ENCODE measurements around the gene PRDM16.

Gene PRDM16

DNA sequence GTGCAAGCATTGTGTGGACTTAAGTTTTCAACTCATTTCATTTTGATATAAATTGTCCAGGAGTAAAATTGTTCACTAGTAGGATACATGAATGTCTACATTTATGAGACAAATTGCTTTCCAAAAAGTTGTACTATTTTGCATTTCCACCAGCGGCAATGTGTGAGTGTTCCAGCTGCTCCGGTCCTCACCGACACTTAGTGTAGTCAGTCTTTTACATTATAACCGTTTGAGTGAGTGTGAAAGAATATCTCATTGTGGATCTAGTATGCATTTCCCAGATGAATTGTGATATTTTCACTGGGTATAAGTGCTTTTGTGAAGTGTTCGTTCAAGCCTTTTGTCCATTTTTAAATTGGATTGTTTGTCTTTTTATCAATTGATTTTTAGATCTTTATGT is 274.0 kb downstream of the PRDM16 start:
- no peak for TF ChIP-seq BACH2 (CRISPR knock-in tag; IDR thresholded peaks at IDR 0.05; ENCODE audit: borderline replicate concordance)
- TF ChIP-seq TCF4 (CRISPR knock-in tag; IDR thresholded peaks at IDR 0.05; ENCODE audit: borderline replicate concordance) = no peak
- TF ChIP-seq ZC3H10 (CRISPR knock-in tag; IDR thresholded peaks at IDR 0.05) = no peak
- TF ChIP-seq CSDC2 (CRISPR knock-in tag; IDR thresholded peaks at IDR 0.05) = no peak
- TF ChIP-seq TSHZ2 (CRISPR knock-in tag; IDR thresholded peaks at IDR 0.05) = no peak
- no peak for TF ChIP-seq ARNTL (CRISPR knock-in tag; IDR thresholded peaks at IDR 0.05; ENCODE audit: borderline replicate concordance, low read depth)
- no peak for TF ChIP-seq ZNF8 (CRISPR knock-in tag; IDR thresholded peaks at IDR 0.05)
- TF ChIP-seq, protein P1, sequence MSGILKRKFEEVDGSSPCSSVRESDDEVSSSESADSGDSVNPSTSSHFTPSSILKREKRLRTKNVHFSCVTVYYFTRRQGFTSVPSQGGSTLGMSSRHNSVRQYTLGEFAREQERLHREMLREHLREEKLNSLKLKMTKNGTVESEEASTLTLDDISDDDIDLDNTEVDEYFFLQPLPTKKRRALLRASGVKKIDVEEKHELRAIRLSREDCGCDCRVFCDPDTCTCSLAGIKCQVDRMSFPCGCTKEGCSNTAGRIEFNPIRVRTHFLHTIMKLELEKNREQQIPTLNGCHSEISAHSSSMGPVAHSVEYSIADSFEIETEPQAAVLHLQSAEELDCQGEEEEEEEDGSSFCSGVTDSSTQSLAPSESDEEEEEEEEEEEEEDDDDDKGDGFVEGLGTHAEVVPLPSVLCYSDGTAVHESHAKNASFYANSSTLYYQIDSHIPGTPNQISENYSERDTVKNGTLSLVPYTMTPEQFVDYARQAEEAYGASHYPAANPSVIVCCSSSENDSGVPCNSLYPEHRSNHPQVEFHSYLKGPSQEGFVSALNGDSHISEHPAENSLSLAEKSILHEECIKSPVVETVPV (CRISPR knock-in tag; IDR thresholded peaks at IDR 0.05) = no peak
- no peak for TF ChIP-seq RARB (CRISPR knock-in tag; IDR thresholded peaks at IDR 0.05)
- no peak for TF ChIP-seq OSR1 (CRISPR knock-in tag; IDR thresholded peaks at IDR 0.05)
- TF ChIP-seq ZFP3 (CRISPR knock-in tag; IDR thresholded peaks at IDR 0.05) = no peak
- TF ChIP-seq TOX (CRISPR knock-in tag; IDR thresholded peaks at IDR 0.05; ENCODE audit: borderline replicate concordance) = no peak
- TF ChIP-seq CREB5 (CRISPR knock-in tag; IDR thresholded peaks at IDR 0.05; ENCODE audit: low read depth) = no peak
- no peak for TF ChIP-seq ZNF70 (CRISPR knock-in tag; IDR thresholded peaks at IDR 0.05)
- no peak for ATAC-seq

DNA sequence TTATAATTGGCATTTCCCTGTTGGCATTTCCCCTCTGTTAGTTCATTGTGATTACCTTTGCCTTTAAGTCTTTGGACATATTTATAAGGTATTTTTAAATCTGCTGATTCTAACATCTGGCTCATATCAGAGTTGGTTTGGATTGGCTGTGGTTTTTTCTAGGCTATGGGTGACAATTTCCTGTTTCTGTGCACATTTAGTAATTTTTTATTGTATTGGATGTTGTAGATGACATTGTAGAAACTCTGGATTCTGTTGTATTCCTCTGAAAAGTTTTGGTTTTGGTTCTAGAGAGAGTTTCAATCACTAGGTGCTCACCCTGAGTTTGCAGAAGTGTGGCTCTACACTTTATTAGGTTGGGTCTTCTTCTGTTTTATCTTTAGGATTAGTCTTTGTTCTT is 275.4 kb downstream of the PRDM16 start:
- TF ChIP-seq ZFP30 (CRISPR knock-in tag; IDR thresholded peaks at IDR 0.05) (no peak), CSDC2 (CRISPR knock-in tag; IDR thresholded peaks at IDR 0.05) (no peak)
- no peak for ATAC-seq

GRCh38 chr1:3345792-3346191 is 276.8 kb downstream of the PRDM16 start:
- TF ChIP-seq, protein P2, sequence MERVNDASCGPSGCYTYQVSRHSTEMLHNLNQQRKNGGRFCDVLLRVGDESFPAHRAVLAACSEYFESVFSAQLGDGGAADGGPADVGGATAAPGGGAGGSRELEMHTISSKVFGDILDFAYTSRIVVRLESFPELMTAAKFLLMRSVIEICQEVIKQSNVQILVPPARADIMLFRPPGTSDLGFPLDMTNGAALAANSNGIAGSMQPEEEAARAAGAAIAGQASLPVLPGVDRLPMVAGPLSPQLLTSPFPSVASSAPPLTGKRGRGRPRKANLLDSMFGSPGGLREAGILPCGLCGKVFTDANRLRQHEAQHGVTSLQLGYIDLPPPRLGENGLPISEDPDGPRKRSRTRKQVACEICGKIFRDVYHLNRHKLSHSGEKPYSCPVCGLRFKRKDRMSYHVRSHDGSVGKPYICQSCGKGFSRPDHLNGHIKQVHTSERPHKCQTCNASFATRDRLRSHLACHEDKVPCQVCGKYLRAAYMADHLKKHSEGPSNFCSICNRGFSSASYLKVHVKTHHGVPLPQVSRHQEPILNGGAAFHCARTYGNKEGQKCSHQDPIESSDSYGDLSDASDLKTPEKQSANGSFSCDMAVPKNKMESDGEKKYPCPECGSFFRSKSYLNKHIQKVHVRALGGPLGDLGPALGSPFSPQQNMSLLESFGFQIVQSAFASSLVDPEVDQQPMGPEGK (CRISPR knock-in tag; IDR thresholded peaks at IDR 0.05; ENCODE audit: borderline replicate concordance) = no peak
- TF ChIP-seq SNAI2 (CRISPR knock-in tag; IDR thresholded peaks at IDR 0.05) (no peak), GLIS3 (CRISPR knock-in tag; IDR thresholded peaks at IDR 0.05) (no peak), RARB (CRISPR knock-in tag; IDR thresholded peaks at IDR 0.05) (no peak), TOX (CRISPR knock-in tag; IDR thresholded peaks at IDR 0.05; ENCODE audit: borderline replicate concordance) (no peak), POU6F1 (CRISPR knock-in tag; IDR thresholded peaks at IDR 0.05; ENCODE audit: borderline replicate concordance, low read depth) (no peak), BACH2 (CRISPR knock-in tag; IDR thresholded peaks at IDR 0.05; ENCODE audit: borderline replicate concordance) (no peak), TCF4 (CRISPR knock-in tag; IDR thresholded peaks at IDR 0.05; ENCODE audit: borderline replicate concordance) (no peak), OSR1 (CRISPR knock-in tag; IDR thresholded peaks at IDR 0.05) (no peak), ZNF70 (CRISPR knock-in tag; IDR thresholded peaks at IDR 0.05) (no peak), CSDC2 (CRISPR knock-in tag; IDR thresholded peaks at IDR 0.05) (no peak), ISL1 (CRISPR knock-in tag; IDR thresholded peaks at IDR 0.05) (no peak), PPARA (CRISPR knock-in tag; IDR thresholded peaks at IDR 0.05; ENCODE audit: borderline replicate concordance) (no peak), CREB5 (CRISPR knock-in tag; IDR thresholded peaks at IDR 0.05; ENCODE audit: low read depth) (no peak)
- TF ChIP-seq, protein P1 (CRISPR knock-in tag; IDR thresholded peaks at IDR 0.05) = no peak
- no peak for ATAC-seq
